Measurements from ENCODE around the gene POFUT2.

POFUT2 gene

DNA sequence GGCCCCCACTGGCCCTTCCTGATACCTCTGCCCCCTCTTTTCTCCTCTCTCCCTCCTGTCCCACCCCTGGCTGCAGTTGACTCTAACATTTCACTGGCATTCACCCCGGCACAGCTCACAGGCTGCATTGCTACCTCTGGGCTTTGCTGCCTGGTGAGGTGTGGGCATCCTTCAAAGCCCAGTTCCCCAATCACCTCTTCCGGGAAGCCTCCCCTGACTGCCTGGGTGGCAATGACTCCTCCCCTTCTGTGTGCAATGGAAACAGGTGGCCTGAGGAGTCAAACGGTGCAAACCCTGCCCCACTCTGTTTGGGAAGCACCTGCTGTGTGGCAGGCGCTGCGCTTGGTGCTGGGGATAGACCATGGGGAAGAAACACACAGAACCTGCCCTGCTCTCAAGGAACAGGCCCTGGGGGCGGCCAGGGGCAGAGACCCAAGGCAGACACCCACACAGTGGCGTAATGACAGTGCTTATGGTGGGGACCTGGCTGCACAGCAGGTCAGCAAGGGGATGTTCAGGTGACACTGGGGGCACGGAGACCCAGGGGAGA is 39.3 kb upstream of the POFUT2 start:
- no peak overlapping the region for H3K4me3 ChIP-seq (ENCODE audit: low read depth, low read length)
- POLR2A ChIA-PET = no interaction called here
- no peak for DNase-seq (ENCODE audit: low read depth, low spot score)
- TF ChIP-seq, protein P1, sequence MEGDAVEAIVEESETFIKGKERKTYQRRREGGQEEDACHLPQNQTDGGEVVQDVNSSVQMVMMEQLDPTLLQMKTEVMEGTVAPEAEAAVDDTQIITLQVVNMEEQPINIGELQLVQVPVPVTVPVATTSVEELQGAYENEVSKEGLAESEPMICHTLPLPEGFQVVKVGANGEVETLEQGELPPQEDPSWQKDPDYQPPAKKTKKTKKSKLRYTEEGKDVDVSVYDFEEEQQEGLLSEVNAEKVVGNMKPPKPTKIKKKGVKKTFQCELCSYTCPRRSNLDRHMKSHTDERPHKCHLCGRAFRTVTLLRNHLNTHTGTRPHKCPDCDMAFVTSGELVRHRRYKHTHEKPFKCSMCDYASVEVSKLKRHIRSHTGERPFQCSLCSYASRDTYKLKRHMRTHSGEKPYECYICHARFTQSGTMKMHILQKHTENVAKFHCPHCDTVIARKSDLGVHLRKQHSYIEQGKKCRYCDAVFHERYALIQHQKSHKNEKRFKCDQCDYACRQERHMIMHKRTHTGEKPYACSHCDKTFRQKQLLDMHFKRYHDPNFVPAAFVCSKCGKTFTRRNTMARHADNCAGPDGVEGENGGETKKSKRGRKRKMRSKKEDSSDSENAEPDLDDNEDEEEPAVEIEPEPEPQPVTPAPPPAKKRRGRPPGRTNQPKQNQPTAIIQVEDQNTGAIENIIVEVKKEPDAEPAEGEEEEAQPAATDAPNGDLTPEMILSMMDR (IDR thresholded peaks at IDR 0.05; ENCODE audit: insufficient read depth, low read length, missing control alignments) = no peak
- CTCF ChIA-PET = interaction anchor here (1.1 kb wide), 1 partner anchor 9 kb away, joined by 5 read pairs; no protein-coding TSS in a partner anchor

DNA sequence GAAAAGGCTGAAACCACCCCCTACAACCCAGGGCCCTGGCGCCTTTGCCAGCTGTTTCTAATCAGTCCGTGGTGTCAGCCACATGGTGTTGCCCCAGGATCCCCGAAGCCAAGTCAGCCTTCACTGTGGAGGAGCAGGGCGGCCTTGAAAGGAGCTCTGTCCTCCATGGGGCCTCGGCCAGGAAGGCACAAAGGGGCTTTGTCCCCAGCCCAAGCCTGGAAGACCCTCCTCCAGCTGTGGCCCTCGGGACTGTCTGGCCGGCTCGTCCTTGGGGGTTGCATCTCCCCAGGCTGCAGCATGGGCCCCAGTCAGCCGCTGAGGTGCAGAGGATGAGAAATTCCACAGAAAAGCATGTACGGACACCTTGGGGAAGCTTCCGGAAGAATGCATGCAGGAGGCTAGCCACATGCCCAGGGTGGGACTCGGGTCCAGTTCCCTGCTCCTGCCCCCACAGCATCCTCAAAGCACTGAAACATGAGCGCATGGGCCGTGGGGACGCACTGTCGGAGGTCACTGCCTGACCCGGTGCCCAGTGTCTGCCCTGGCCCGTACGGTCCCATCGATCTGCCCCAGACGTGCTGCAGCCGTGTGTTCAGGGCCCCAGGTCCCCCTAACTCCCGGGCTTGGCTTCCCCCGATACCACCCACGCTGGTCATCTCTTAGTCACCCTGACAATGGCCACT is 38.6 kb upstream of the POFUT2 start:
- CTCF ChIA-PET = interaction anchor here (0.7 to 1.1 kb wide), 2 partner anchors 17 to 188 kb away, joined by 3 read pairs; no protein-coding TSS in a partner anchor
- POLR2A ChIA-PET = no interaction called here
- no peak overlapping the region for H3K4me3 ChIP-seq (ENCODE audit: low read depth, low read length)
- TF ChIP-seq, protein P1 (IDR thresholded peaks at IDR 0.05; ENCODE audit: insufficient read depth, low read length, missing control alignments) = no peak
- DNase-seq (ENCODE audit: low read depth, low spot score) = no peak

DNA sequence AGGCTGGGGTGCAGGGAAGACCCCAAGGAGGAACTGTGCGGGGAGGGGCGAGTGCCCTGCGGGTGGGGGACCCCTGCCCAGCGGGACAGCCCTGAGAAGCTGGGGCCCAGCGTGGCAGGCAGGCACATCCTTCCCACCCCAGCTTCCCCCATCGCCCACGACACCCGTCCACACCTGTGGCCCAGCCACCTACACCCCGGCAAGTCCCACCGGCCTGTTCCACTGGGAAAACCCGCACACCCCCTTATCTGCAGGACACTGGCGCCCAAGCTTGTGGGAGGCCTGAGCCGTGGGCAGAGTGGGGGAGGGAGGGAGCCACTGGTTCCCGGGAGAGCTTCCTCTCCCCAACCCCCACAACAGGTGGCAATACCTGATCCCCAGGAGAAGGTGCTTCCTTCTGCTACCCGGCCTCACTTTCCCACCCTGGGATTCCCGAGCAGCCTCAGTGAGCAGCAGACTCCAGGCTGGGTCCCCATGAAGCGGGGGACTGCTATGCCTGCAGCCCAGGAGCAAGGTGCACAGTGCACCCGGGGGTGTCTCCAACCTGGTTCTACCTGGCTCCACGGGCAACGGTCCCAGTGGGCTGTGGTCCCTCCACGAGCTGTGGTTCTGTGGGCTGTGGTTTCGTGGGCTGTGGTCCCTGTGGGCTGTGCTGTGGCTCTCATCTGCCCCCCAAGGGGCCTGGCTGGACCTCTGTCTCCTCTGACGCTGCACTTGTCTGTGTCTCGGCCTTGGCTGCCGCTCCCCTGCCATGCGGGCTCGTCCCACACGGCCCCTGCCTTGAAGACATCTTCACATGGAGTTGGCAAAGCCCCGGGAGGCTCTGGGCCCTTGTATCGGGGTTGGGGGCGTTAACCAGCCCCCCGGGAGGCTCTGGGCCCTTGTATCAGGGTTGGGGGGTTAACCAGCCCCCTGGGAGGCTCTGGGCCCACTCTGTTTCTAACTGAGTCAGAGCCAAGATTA is 37.8 kb upstream of the POFUT2 start:
- DNase-seq (ENCODE audit: low read depth, low spot score) = no peak
- CTCF ChIA-PET = interaction anchor here (0.7 to 1.1 kb wide), 3 partner anchors 17 to 188 kb away, joined by 3 read pairs; no protein-coding TSS in a partner anchor
- POLR2A ChIA-PET = no interaction called here
- H3K4me3 ChIP-seq (ENCODE audit: low read depth, low read length) = no peak overlapping the region
- TF ChIP-seq, protein P1 (IDR thresholded peaks at IDR 0.05; ENCODE audit: insufficient read depth, low read length, missing control alignments) = no peak

DNA sequence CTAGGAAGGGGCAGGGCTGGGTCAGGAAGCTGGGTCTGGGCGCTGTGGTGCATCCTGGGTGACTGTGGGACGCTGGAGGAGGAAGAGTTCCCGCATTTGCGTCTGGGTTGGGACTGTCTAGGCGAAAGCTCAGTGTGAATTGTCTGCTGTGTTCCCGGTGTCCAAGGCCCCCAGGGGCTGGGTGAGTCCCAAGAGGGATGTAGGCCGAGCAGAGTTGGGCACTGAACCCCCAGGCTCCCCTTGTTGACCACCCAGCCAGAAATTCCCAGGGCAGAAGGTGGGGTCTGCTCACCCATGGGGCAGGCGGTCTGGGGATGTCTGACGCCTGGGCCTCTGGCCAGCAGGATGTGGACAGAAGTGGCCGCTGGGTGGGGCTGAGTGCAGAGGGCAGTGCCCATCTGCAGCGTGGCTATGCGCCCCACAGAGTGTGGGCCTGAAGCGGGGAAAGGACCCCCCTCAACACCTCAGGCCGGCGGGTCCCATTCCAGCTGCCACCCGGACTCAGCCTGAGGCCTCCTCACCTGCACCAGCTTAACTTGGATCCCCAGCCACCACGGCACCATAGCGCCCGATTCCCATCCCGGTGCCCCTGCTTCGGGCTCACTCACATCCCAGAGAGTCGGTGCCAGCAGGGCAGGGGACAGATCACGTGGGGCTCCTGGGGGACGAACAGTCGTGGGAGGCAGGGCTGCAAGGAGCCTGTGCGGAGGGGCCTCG is 37.0 kb upstream of the POFUT2 start:
- no peak for DNase-seq (ENCODE audit: low read depth, low spot score)
- POLR2A ChIA-PET = no interaction called here
- TF ChIP-seq, protein P1 (IDR thresholded peaks at IDR 0.05; ENCODE audit: insufficient read depth, low read length, missing control alignments) = no peak
- H3K4me3 ChIP-seq (ENCODE audit: low read depth, low read length) = no peak overlapping the region
- CTCF ChIA-PET = interaction anchor here (1.1 to 1.5 kb wide), 4 partner anchors 16 to 40 kb away, joined by 3 to 5 read pairs (median 4); no protein-coding TSS in a partner anchor

DNA sequence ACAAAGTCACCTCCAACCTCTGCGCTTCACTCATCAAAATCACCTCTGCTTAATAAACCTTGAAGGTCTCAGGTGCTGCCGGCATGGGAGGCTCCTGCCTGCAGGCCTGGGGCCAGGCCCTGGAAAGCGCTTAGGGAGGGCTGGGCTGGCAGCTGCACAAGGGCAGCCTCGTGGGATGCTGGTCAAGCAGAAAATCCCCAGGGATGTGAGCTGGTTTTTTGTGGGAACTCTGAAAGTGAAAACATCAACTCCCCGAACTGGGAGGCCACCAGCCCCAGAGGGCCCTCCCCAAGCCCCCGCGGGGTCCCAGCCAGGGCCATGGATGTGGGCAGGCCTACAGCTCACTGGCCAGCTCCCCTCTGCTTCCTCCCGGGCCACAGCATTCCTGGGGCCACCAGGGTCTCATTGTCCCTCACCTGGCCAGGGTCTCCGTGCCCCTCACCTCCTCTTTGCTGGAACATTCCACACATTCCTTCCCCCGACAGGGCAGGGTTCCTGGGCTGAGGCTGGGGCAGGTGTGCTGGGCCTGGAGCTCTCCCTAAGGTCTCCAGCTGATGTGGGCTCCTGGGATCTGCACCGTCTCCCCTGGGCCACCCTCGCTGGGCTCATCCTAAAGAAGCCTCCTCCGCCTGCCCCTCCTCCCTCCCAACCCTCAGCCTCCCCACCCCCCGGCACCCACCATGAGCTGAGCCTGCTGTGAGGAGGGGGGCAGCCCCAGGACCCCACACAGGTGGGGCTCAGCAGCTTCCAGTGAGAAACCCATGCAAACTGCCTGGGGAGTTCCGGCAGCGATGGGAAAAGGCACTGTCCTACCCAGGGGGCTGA is 36.0 kb upstream of the POFUT2 start:
- no peak for DNase-seq (ENCODE audit: low read depth, low spot score)
- CTCF ChIA-PET = interaction anchor here (0.8 to 2.4 kb wide), 6 partner anchors 15 to 185 kb away, joined by 3 to 9 read pairs (median 4); no protein-coding TSS in a partner anchor
- POLR2A ChIA-PET = no interaction called here
- no peak overlapping the region for H3K4me3 ChIP-seq (ENCODE audit: low read depth, low read length)
- TF ChIP-seq, protein P1 (IDR thresholded peaks at IDR 0.05; ENCODE audit: insufficient read depth, low read length, missing control alignments) = no peak

Measured in AG04449 (cell line).